ENCODE data around the gene DBNDD1. TPM values are rescaled to one million over a fixed set of nuclear protein-coding genes. Genes with fewer than 3 reads are reported as not detected.
A peak's percentile ranks its signal among the peaks of the same experiment; 100 is the strongest.

The DBNDD1 gene
- total RNA-seq, 4 donors from 2014 or later = 1.1 to 4.1 (median 3.5) TPM

GRCh38 chr16:89993971-89994370 lies 25.3 kb downstream of the DBNDD1 start:
- no peaks in the 10 kb centered on the region for H3K9me3 ChIP-seq
- no peak for ATAC-seq
- TF ChIP-seq POLR2AphosphoS5 (IDR thresholded peaks at IDR 0.05) (no peak), CTCF (IDR thresholded peaks at IDR 0.05) (no peak), EP300 (IDR thresholded peaks at IDR 0.05) (no peak)
- no peaks in the 10 kb centered on the region for H3K27me3 ChIP-seq
- 77 to 78% methylated on average over 4 to 5 of the region's 7 CpGs for WGBS, 2 donors (ENCODE audit: low coverage in 1 of 2)
- H3K36me3 ChIP-seq = peaks cover 0 to 93% of the 10 kb centered on the region in 2 donors
- H3K27ac ChIP-seq = peak overlapping the region; percentile 74 to 91 (median 80)
- no peak overlapping the region for H3K4me3 ChIP-seq
- H3K4me1 ChIP-seq = peaks cover 0 to 6% (median 0%) of the 10 kb centered on the region in 3 donors

GRCh38 chr16:89993377-89993776 lies 25.9 kb downstream of the DBNDD1 start:
- H3K27me3 ChIP-seq = no peaks in the 10 kb centered on the region
- TF ChIP-seq CTCF (IDR thresholded peaks at IDR 0.05) (no peak), EP300 (IDR thresholded peaks at IDR 0.05) (no peak), POLR2AphosphoS5 (IDR thresholded peaks at IDR 0.05) (no peak), POLR2A (IDR thresholded peaks at IDR 0.05) (no peak)
- 93 to 100% methylated on average over 4 of the region's 4 CpGs for WGBS, 2 donors (ENCODE audit: low coverage in 1 of 2)
- peaks cover 0 to 6% (median 0%) of the 10 kb centered on the region in 3 donors for H3K4me1 ChIP-seq
- no peaks in the 10 kb centered on the region for H3K9me3 ChIP-seq
- peak overlapping the region in 3 of 4 donors; percentile 79 to 91 (median 81) for H3K27ac ChIP-seq
- no peak overlapping the region for H3K4me3 ChIP-seq
- ATAC-seq = no peak
- peaks cover 0 to 93% of the 10 kb centered on the region in 2 donors for H3K36me3 ChIP-seq

GRCh38 chr16:89990799-89991198 lies 28.5 kb downstream of the DBNDD1 start:
- no peak overlapping the region for H3K27ac ChIP-seq
- H3K4me3 ChIP-seq = no peak overlapping the region
- H3K4me1 ChIP-seq = peaks cover 0 to 6% (median 0%) of the 10 kb centered on the region in 3 donors
- H3K9me3 ChIP-seq = no peaks in the 10 kb centered on the region
- H3K27me3 ChIP-seq = no peaks in the 10 kb centered on the region
- no peak for ATAC-seq
- no peak for TF ChIP-seq POLR2AphosphoS5 (IDR thresholded peaks at IDR 0.05)
- H3K36me3 ChIP-seq = peaks cover 0 to 97% of the 10 kb centered on the region in 2 donors
- WGBS, 2 donors (ENCODE audit: low coverage in 1 of 2) = 96% methylated on average over 3 of the region's 7 CpGs; no CpG with 5 or more reads in 1 of the 2 donors

- 76 to 92% methylated on average over 2 to 8 of the region's 11 CpGs for WGBS, 2 donors (ENCODE audit: low coverage in 1 of 2)
- TF ChIP-seq POLR2A (IDR thresholded peaks at IDR 0.05) (no peak), CTCF (IDR thresholded peaks at IDR 0.05) (no peak), EP300 (IDR thresholded peaks at IDR 0.05) (no peak), POLR2AphosphoS5 (IDR thresholded peaks at IDR 0.05) (no peak)
- Histone ChIP-seq H3K4me1 (no peaks in the 10 kb centered on the region), H3K9me3 (no peaks in the 10 kb centered on the region), H3K27me3 (no peaks in the 10 kb centered on the region), H3K4me3 (no peak overlapping the region), H3K27ac (no peak overlapping the region), H3K36me3 (peaks cover 0 to 95% of the 10 kb centered on the region in 2 donors)
- no peak for ATAC-seq
Observed at GRCh38 chr16:89988951-89989350, 30.3 kb downstream of the DBNDD1 start.

- 100% methylated on average over 4 to 5 of the region's 7 CpGs for WGBS, 2 donors (ENCODE audit: low coverage in 1 of 2)
- ATAC-seq = no peak
- no peak for TF ChIP-seq EP300 (IDR thresholded peaks at IDR 0.05)
- TF ChIP-seq CTCF (IDR thresholded peaks at IDR 0.05) = no peak
- TF ChIP-seq POLR2A (IDR thresholded peaks at IDR 0.05) = no peak
- TF ChIP-seq POLR2AphosphoS5 (IDR thresholded peaks at IDR 0.05) = no peak
- no peak overlapping the region for H3K27ac ChIP-seq
- H3K4me1 ChIP-seq = no peaks in the 10 kb centered on the region
- H3K4me3 ChIP-seq = no peak overlapping the region
- H3K36me3 ChIP-seq = peaks cover 0 to 95% of the 10 kb centered on the region in 2 donors
- no peaks in the 10 kb centered on the region for H3K27me3 ChIP-seq
- no peaks in the 10 kb centered on the region for H3K9me3 ChIP-seq
Observed at GRCh38 chr16:89987169-89987568, 32.1 kb downstream of the DBNDD1 start.
